GM23338 (cell line): Measurements from ENCODE around the gene CASQ2. TPM values are rescaled to one million over a fixed set of nuclear protein-coding genes. Genes with fewer than 3 reads are reported as not detected.

Experiments
- ATAC-seq: fragments of 200-7000 bp; cut with Tn5 transposase; 3 replicates; pipeline ENCODE4 v1.9.1; 2020
- DNase-seq: peaks from one replicate; pipeline ENCODE4 v3.0.0-alpha.2; 2015; ENCODE audit warnings: low spot score
- H2AFZ ChIP-seq: fragments of 200-600 bp; sonication (generic); 2 replicates; pipeline ENCODE4 v1.8.0; 2016; ENCODE audit warnings: antibody characterized with exemption, mild to moderate bottlenecking, moderate library complexity
- H3F3A ChIP-seq: fragments of 200-600 bp; sonication (generic); replicated peaks from 2 replicates; pipeline ENCODE4 v1.8.0; 2017; ENCODE audit warnings: antibody characterized with exemption, mixed run types, low read depth
- H3K27ac ChIP-seq: fragments of 200-600 bp; sonication (generic); 2 replicates; pipeline ENCODE4 v1.6.1; 2016; ENCODE audit warnings: low read depth
- H3K27me3 ChIP-seq: fragments of 200-600 bp; sonication (generic); 2 replicates; pipeline ENCODE4 v1.8.0; 2016; ENCODE audit warnings: mild to moderate bottlenecking, mixed run types, moderate library complexity; ENCODE audit not compliant: insufficient read depth
- H3K36me3 ChIP-seq: fragments of 200-600 bp; sonication (generic); 2 replicates; pipeline ENCODE4 v1.8.0; 2016; ENCODE audit warnings: mild to moderate bottlenecking; ENCODE audit not compliant: insufficient read depth
- H3K4me1 ChIP-seq: fragments of 200-600 bp; sonication (generic); 2 replicates; pipeline ENCODE4 v1.8.0; 2016; ENCODE audit warnings: mild to moderate bottlenecking, moderate library complexity; ENCODE audit not compliant: insufficient read depth
- H3K4me2 ChIP-seq: fragments of 200-600 bp; sonication (generic); 2 replicates; pipeline ENCODE4 v1.7.1; 2017; ENCODE audit warnings: mixed run types
- H3K4me3 ChIP-seq: fragments of 200-600 bp; sonication (generic); 2 replicates; pipeline ENCODE4 v1.6.1; 2016; ENCODE audit warnings: mixed run types
- H3K79me2 ChIP-seq: fragments of 200-600 bp; sonication (generic); replicated peaks from 2 replicates; pipeline ENCODE4 v1.8.0; 2017; ENCODE audit warnings: mild to moderate bottlenecking; ENCODE audit not compliant: insufficient read depth
- H3K9me2 ChIP-seq: fragments of 200-600 bp; sonication (generic); 2 replicates; pipeline ENCODE4 v1.8.0; 2017; ENCODE audit not compliant: insufficient read depth
- H4K20me1 ChIP-seq: fragments of 200-600 bp; sonication (generic); replicated peaks from 2 replicates; pipeline ENCODE4 v1.8.0; 2017; ENCODE audit warnings: mild to moderate bottlenecking; ENCODE audit not compliant: insufficient read depth
- H3K27ac Mint-ChIP-seq: 2 replicates; pipeline ENCODE4 v1.8.0; 2020; ENCODE audit warnings: inconsistent platforms, mild to moderate bottlenecking, moderate library complexity, mixed read lengths
- H3K27me3 Mint-ChIP-seq: 3 replicates; pipeline ENCODE4 v1.8.0; 2022; ENCODE audit warnings: low read depth, mild to moderate bottlenecking, moderate library complexity, mixed read lengths, inconsistent platforms; ENCODE audit not compliant: insufficient read depth, poor library complexity
- H3K36me3 Mint-ChIP-seq: 3 replicates; pipeline ENCODE4 v1.8.0; 2021; ENCODE audit warnings: low read depth, mild to moderate bottlenecking, inconsistent platforms, moderate library complexity, mixed read lengths
- H3K4me1 Mint-ChIP-seq: 3 replicates; pipeline ENCODE4 v1.8.0; 2020; ENCODE audit warnings: mild to moderate bottlenecking, inconsistent platforms, mixed read lengths
- H3K4me3 Mint-ChIP-seq: 3 replicates; pipeline ENCODE4 v1.8.0; 2021; ENCODE audit warnings: moderate library complexity, mild to moderate bottlenecking, inconsistent platforms, mixed read lengths
- H3K9me3 Mint-ChIP-seq: 3 replicates; pipeline ENCODE4 v1.8.0; 2020; ENCODE audit warnings: moderate library complexity, mild to moderate bottlenecking, inconsistent platforms, mixed read lengths
- CREB1 ChIP-seq: fragments of 250-450 bp; sonication (Bioruptor Pico); IDR thresholded peaks from 2 replicates; pipeline ENCODE4 v1.5.0; 2020; ENCODE audit warnings: low read depth, mild to moderate bottlenecking, moderate library complexity
- EZH2 ChIP-seq: fragments of 200-600 bp; sonication (generic); IDR thresholded peaks from one replicate; pipeline ENCODE4 v1.8.0; 2017; ENCODE audit warnings: antibody characterized with exemption, mild to moderate bottlenecking, low read depth; ENCODE audit not compliant: unreplicated experiment
- EZH2phosphoT487 ChIP-seq: fragments of 200-600 bp; sonication (generic); IDR thresholded peaks from one replicate; pipeline ENCODE4 v1.8.1; 2018; ENCODE audit warnings: antibody characterized with exemption; ENCODE audit not compliant: unreplicated experiment
- JUNB ChIP-seq: IDR thresholded peaks from one replicate; pipeline ENCODE4 v1.6.1; 2016; ENCODE audit warnings: antibody characterized with exemption; ENCODE audit not compliant: unreplicated experiment
- NANOG ChIP-seq: IDR thresholded peaks from 2 replicates; pipeline ENCODE4 v1.6.1; 2016; ENCODE audit warnings: antibody characterized with exemption, borderline replicate concordance
- POLR2AphosphoS5 ChIP-seq: IDR thresholded peaks from 2 replicates; pipeline ENCODE4 v1.6.1; 2016; ENCODE audit warnings: antibody characterized with exemption, low read depth
- STAT1 ChIP-seq: IDR thresholded peaks from one replicate; pipeline ENCODE4 v1.6.1; 2016; ENCODE audit warnings: antibody characterized with exemption; ENCODE audit not compliant: unreplicated experiment
- ZNF114 ChIP-seq: fragments of 250-450 bp; sonication (Bioruptor Pico); IDR thresholded peaks from 2 replicates; pipeline ENCODE4 v1.5.0; 2020; ENCODE audit warnings: mild to moderate bottlenecking, moderate library complexity
- ZNF331 ChIP-seq: fragments of 250-450 bp; sonication (Bioruptor Pico); IDR thresholded peaks from 2 replicates; pipeline ENCODE4 v1.5.0; 2020; ENCODE audit warnings: low read depth, mild to moderate bottlenecking, moderate library complexity
- polyA plus RNA-seq: library from polyadenylated mRNA; unstranded; fragments of >200 nt; fragmentation: Nextera tagmentation; extraction: Ambion mirVana; gene quantifications from 2 replicates; pipeline ENCODE4 v1.2.1, GENCODE V29; 2016
- total RNA-seq: library from RNA; depleted of rRNA; stranded (reverse); fragments of >200 nt; shearing (Covaris generic); gene quantifications from 2 replicates; pipeline ENCODE4 v1.2.3, GENCODE V29; 2014
- TF ChIP-seq, protein P1 (sequence below): IDR thresholded peaks from one replicate; pipeline ENCODE4 v1.6.1; 2018; ENCODE audit warnings: antibody characterized with exemption; ENCODE audit not compliant: unreplicated experiment
- TF ChIP-seq, protein P2 (sequence below), 2 experiments: fragments of 200-600 bp in 1 of 2; sonication (generic) in 1 of 2; conservative IDR thresholded peaks; 2 replicates each; pipeline versions ENCODE4 v1.5.1 to v1.6.1; 2016 to 2017; ENCODE audit warnings: antibody characterized with exemption in 2 of 2, low read depth in 2 of 2, mild to moderate bottlenecking in 2 of 2, moderate library complexity in 1 of 2
- TF ChIP-seq, protein P3 (sequence below): fragments of 250-450 bp; sonication (Bioruptor Pico); IDR thresholded peaks from 2 replicates; pipeline ENCODE4 v1.5.0; 2020; ENCODE audit warnings: mild to moderate bottlenecking, moderate library complexity
- TF ChIP-seq, protein P4 (sequence below): IDR thresholded peaks from 2 replicates; pipeline ENCODE4 v1.6.1; 2016; ENCODE audit warnings: antibody characterized with exemption

Gene CASQ2
- total and polyA plus RNA-seq, 2 experiments from 2014 or later: not detected

DNA sequence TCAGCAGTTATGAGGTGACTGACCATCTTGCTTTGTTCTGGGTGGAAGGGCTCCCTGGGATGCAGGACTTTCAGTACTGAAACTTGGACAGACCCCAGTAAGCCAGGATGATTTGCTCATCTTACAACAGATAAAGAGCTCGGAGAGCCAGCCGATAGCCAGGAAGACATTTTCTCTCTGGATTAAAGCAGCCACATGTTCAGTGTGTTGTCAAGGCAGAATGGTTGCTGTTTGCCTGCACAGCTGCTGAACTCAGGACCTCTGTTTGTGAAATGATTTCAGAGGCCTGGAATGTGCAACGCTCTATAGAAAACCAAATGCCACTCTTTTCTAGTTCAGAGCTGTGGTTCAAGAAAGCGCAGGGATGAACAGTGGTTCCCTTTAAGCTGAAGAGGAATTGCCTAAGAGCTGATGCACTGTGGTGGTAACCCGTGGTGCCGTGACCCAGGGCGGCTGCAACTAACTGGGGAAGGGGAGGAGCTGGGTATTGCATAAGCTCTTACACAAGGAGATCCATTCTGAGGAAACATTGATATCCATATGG is 40.7 kb downstream of the CASQ2 start:
- no peak for TF ChIP-seq EZH2phosphoT487
- TF ChIP-seq, protein P1, sequence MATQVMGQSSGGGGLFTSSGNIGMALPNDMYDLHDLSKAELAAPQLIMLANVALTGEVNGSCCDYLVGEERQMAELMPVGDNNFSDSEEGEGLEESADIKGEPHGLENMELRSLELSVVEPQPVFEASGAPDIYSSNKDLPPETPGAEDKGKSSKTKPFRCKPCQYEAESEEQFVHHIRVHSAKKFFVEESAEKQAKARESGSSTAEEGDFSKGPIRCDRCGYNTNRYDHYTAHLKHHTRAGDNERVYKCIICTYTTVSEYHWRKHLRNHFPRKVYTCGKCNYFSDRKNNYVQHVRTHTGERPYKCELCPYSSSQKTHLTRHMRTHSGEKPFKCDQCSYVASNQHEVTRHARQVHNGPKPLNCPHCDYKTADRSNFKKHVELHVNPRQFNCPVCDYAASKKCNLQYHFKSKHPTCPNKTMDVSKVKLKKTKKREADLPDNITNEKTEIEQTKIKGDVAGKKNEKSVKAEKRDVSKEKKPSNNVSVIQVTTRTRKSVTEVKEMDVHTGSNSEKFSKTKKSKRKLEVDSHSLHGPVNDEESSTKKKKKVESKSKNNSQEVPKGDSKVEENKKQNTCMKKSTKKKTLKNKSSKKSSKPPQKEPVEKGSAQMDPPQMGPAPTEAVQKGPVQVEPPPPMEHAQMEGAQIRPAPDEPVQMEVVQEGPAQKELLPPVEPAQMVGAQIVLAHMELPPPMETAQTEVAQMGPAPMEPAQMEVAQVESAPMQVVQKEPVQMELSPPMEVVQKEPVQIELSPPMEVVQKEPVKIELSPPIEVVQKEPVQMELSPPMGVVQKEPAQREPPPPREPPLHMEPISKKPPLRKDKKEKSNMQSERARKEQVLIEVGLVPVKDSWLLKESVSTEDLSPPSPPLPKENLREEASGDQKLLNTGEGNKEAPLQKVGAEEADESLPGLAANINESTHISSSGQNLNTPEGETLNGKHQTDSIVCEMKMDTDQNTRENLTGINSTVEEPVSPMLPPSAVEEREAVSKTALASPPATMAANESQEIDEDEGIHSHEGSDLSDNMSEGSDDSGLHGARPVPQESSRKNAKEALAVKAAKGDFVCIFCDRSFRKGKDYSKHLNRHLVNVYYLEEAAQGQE: no peak
- no peak for TF ChIP-seq NANOG
- TF ChIP-seq POLR2AphosphoS5: no peak
- no peak for TF ChIP-seq EZH2
- no peak for TF ChIP-seq JUNB
- TF ChIP-seq ZNF114 (CRISPR knock-in tag): no peak
- no peak for TF ChIP-seq STAT1
- TF ChIP-seq, protein P2, sequence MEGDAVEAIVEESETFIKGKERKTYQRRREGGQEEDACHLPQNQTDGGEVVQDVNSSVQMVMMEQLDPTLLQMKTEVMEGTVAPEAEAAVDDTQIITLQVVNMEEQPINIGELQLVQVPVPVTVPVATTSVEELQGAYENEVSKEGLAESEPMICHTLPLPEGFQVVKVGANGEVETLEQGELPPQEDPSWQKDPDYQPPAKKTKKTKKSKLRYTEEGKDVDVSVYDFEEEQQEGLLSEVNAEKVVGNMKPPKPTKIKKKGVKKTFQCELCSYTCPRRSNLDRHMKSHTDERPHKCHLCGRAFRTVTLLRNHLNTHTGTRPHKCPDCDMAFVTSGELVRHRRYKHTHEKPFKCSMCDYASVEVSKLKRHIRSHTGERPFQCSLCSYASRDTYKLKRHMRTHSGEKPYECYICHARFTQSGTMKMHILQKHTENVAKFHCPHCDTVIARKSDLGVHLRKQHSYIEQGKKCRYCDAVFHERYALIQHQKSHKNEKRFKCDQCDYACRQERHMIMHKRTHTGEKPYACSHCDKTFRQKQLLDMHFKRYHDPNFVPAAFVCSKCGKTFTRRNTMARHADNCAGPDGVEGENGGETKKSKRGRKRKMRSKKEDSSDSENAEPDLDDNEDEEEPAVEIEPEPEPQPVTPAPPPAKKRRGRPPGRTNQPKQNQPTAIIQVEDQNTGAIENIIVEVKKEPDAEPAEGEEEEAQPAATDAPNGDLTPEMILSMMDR (conservative IDR thresholded peaks at IDR 0.05; ENCODE audit: low read depth in 2 of 2): no peak
- no peak for TF ChIP-seq CREB1 (CRISPR knock-in tag)
- TF ChIP-seq, protein P3, sequence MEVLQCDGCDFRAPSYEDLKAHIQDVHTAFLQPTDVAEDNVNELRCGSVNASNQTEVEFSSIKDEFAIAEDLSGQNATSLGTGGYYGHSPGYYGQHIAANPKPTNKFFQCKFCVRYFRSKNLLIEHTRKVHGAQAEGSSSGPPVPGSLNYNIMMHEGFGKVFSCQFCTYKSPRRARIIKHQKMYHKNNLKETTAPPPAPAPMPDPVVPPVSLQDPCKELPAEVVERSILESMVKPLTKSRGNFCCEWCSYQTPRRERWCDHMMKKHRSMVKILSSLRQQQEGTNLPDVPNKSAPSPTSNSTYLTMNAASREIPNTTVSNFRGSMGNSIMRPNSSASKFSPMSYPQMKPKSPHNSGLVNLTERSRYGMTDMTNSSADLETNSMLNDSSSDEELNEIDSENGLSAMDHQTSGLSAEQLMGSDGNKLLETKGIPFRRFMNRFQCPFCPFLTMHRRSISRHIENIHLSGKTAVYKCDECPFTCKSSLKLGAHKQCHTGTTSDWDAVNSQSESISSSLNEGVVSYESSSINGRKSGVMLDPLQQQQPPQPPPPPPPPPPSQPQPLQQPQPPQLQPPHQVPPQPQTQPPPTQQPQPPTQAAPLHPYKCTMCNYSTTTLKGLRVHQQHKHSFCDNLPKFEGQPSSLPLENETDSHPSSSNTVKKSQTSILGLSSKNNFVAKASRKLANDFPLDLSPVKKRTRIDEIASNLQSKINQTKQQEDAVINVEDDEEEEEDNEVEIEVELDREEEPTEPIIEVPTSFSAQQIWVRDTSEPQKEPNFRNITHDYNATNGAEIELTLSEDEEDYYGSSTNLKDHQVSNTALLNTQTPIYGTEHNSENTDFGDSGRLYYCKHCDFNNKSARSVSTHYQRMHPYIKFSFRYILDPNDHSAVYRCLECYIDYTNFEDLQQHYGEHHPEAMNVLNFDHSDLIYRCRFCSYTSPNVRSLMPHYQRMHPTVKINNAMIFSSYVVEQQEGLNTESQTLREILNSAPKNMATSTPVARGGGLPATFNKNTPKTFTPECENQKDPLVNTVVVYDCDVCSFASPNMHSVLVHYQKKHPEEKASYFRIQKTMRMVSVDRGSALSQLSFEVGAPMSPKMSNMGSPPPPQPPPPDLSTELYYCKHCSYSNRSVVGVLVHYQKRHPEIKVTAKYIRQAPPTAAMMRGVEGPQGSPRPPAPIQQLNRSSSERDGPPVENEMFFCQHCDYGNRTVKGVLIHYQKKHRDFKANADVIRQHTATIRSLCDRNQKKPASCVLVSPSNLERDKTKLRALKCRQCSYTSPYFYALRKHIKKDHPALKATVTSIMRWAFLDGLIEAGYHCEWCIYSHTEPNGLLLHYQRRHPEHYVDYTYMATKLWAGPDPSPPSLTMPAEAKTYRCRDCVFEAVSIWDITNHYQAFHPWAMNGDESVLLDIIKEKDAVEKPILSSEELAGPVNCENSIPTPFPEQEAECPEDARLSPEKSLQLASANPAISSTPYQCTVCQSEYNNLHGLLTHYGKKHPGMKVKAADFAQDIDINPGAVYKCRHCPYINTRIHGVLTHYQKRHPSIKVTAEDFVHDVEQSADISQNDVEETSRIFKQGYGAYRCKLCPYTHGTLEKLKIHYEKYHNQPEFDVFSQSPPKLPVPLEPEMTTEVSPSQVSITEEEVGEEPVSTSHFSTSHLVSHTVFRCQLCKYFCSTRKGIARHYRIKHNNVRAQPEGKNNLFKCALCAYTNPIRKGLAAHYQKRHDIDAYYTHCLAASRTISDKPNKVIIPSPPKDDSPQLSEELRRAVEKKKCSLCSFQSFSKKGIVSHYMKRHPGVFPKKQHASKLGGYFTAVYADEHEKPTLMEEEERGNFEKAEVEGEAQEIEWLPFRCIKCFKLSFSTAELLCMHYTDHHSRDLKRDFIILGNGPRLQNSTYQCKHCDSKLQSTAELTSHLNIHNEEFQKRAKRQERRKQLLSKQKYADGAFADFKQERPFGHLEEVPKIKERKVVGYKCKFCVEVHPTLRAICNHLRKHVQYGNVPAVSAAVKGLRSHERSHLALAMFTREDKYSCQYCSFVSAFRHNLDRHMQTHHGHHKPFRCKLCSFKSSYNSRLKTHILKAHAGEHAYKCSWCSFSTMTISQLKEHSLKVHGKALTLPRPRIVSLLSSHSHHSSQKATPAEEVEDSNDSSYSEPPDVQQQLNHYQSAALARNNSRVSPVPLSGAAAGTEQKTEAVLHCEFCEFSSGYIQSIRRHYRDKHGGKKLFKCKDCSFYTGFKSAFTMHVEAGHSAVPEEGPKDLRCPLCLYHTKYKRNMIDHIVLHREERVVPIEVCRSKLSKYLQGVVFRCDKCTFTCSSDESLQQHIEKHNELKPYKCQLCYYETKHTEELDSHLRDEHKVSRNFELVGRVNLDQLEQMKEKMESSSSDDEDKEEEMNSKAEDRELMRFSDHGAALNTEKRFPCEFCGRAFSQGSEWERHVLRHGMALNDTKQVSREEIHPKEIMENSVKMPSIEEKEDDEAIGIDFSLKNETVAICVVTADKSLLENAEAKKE (CRISPR knock-in tag): no peak
- TF ChIP-seq, protein P4, sequence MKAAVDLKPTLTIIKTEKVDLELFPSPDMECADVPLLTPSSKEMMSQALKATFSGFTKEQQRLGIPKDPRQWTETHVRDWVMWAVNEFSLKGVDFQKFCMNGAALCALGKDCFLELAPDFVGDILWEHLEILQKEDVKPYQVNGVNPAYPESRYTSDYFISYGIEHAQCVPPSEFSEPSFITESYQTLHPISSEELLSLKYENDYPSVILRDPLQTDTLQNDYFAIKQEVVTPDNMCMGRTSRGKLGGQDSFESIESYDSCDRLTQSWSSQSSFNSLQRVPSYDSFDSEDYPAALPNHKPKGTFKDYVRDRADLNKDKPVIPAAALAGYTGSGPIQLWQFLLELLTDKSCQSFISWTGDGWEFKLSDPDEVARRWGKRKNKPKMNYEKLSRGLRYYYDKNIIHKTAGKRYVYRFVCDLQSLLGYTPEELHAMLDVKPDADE: no peak
- no peak for TF ChIP-seq ZNF331
- H3K9me3 Mint-ChIP-seq: no peaks in the 10 kb centered on the region; the same call in 2 of the 3 replicates

More for the DNA sequence above, 40.7 kb downstream of the CASQ2 start:
- peaks cover 6% of the 10 kb centered on the region for H3K4me1 Mint-ChIP-seq
- H4K20me1 ChIP-seq: no peaks in the 10 kb centered on the region
- DNase-seq: no peak
- 0 out of 2 replicates have a peak, but pooled peaks cover 4% of the 10 kb centered on the region for H3K9me2 ChIP-seq
- no peaks in the 10 kb centered on the region for H3K27me3 ChIP-seq
- peak overlapping the region; percentile 91 for H2AFZ ChIP-seq
- H3K36me3 Mint-ChIP-seq: no peaks in the 10 kb centered on the region
- H3K4me3 ChIP-seq: no peak overlapping the region
- H3K27ac ChIP-seq: no peak overlapping the region
- no peaks in the 10 kb centered on the region for H3F3A ChIP-seq
- no peaks in the 10 kb centered on the region for H3K36me3 ChIP-seq
- H3K27ac Mint-ChIP-seq: no peak overlapping the region
- H3K4me1 ChIP-seq: no peaks in the 10 kb centered on the region
- no peak overlapping the region for H3K4me3 Mint-ChIP-seq
- no peaks in the 10 kb centered on the region for H3K27me3 Mint-ChIP-seq
- ATAC-seq: peak; percentile 64
- H3K79me2 ChIP-seq: no peaks in the 10 kb centered on the region
- H3K4me2 ChIP-seq: no peak overlapping the region
